SU-DHL-6 (cell line): ENCODE data around the gene BHMT2.

Experiments
- CTCF ChIP-seq: fragments of 200-600 bp; sonication (generic); IDR thresholded peaks from one replicate; pipeline ENCODE4 v1.5.1; 2017; ENCODE audit warnings: antibody characterized with exemption, mild to moderate bottlenecking, low read length, moderate library complexity; ENCODE audit not compliant: insufficient read depth, poor library complexity, severe bottlenecking
- EZH2phosphoT487 ChIP-seq: fragments of 200-600 bp; sonication (generic), shearing (Covaris generic); conservative IDR thresholded peaks from 2 replicates; pipeline ENCODE4 v1.6.1; 2018; ENCODE audit warnings: mild to moderate bottlenecking, antibody characterized with exemption, low read length, moderate library complexity, mixed read lengths

DNA sequence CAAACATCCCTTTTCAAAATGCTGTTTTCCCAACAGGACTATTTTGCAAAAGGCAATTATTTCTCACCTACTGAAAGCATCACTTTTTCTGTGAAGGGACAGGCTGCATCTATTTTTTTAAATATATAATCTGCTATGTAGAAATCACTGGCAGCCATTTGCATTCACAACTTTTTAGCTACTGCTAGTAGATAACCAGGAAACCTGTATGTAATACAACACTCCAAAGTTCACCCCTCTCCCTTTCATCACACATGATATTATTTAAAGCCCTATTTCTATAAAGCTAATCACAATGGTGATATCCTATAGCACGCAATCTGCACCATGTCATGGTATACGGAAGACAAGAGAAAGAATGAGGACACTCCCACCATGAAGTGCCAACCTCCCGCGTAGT is 9.9 kb upstream of the BHMT2 start:
- no peak for TF ChIP-seq CTCF
- TF ChIP-seq EZH2phosphoT487 = no peak
